ENCODE results near the gene ZC3H11A.
"Not testable (repeated sequence)": the region's sequence is repeated elsewhere in the genome, so short reads cannot be mapped to it uniquely, and the experiment has no call there.

The ZC3H11A gene

DNA sequence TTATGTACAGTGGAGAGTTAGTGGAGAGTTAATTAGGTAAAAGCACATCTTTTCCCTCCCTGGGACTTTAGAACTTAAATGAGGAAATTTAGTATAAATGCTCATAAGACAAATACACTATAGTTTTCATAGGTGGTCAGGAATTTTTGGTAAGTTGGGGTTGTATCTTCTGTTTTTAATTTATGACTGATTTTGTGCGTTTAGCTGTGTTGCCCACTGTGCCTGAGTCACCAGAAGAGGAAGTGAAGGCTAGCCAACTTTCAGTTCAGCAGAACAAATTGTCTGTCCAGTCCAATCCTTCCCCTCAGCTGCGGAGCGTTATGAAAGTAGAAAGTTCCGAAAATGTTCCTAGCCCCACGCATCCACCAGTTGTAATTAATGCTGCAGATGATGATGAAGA is 33.8 kb downstream of the ZC3H11A start:
- intact Hi-C loops (cut with DNase I); DNase-seq: not testable (repeated sequence)

DNA sequence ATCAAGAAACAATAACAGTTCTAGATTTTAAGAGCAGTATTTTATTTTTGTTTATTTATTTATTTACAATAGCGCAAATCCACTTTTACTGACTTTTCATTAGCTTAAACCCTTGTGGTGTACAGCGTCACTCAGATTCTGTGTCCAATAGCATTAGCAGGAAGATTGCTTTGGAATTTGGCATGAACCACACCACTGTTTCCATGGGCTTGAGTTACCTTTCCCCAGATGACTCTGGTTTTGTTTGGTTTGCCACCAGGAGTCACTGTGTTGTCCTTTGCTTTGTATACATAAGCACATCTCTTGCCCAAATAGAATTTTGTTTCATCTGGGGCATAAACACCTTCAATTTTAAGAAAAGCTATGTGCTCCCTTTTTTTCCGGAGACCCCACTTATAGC is 40.1 kb downstream of the ZC3H11A start:
- intact Hi-C loops (cut with DNase I), result no loop called here
- DNase-seq, result no peak

DNA sequence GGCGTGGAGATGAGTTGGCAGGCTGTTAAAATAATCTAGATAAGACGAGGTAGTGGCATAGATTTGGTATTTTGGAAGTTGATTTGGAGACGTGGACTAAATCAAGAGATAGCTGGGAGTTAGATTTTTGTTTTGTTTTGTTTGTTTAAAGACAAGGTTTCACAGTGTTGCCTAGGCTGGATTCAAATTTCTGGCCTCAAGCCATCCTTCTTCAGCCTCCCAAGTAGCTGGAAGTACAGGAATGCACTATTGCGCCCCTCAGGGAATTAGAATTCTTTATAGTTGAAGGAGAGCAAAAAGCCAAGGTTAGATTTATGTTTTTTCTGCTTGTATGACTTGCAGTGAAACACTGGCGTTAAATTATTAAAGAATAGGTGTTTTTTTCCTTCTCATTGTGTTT is 43.7 kb downstream of the ZC3H11A start:
- intact Hi-C loops (cut with DNase I), result no loop called here
- DNase-seq, result no peak

DNA sequence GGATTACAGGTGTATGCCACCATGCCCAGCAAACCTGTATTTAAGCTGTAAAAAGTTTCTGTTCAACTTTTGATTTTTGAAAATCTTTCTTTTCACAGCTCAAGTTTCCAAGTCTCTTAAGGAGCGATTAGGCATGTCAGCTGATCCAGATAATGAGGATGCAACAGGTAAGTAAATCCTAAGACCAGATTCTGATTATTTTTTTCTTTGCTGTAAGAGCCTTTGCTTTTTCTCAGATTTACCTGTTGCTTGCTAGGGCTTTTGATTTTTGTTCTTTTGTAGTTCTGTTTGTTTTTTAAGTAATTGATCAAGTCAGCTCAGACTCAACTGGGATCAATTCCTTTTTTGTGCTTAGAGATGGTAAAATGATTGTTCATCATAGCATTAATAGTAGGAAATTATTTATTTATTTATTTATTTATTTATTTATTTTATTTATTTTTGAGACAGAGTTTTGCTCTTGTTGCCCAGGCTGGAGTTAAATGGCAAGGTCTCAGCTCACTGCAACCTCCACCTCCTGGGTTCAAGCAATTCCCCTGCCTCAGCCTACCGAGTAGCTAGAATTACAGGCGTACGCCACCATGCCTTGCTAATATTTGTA is 44.9 kb downstream of the ZC3H11A start:
- intact Hi-C loops (cut with DNase I), result no loop called here
- no peak for DNase-seq

DNA sequence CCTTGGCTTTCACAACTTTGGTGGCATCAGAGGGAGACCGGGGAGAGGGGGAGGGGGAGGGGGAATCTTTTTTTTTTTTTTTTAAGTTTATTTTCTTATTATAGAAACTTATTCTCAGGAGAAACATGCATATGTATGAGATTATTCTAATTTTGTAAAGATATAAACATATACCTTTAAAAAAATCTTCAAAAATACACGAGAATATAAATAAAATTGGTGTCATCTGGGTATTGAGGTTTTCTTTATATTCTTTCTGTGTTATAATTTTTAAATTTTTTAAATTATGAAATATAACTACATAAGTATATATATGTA is 47.1 kb downstream of the ZC3H11A start:
- intact Hi-C loops (cut with DNase I), result no loop called here
- DNase-seq, result no peak

DNA sequence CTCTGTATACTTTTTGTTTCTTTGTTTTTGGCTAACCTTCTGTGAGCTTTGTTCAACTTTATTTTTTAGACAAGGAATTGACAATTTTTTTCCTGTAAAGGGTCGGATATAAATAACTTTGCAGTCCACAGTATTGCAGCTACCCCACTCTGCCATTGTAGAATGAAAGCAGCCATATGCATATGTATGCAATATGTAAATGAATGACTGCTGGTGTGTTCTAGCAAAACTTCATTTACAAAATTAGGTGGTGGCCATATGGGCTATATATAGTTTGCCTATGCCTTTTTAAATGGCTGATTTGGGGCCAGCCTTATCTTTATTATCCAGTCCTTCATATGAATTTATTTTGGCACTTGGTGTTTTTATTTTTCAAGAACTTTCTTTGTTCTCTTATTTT is 48.0 kb downstream of the ZC3H11A start:
- DNase-seq, result no peak
- intact Hi-C loops (cut with DNase I), result no loop called here

Data from posterior cingulate gyrus (tissue), 11 donors.